ENCODE data around the gene FBXW8. TPM values are rescaled to one million over a fixed set of nuclear protein-coding genes. Genes with fewer than 3 reads are reported as not detected.

The FBXW8 gene
- total RNA-seq, 1 experiment from 2014 or later, result 12.1 TPM

DNA sequence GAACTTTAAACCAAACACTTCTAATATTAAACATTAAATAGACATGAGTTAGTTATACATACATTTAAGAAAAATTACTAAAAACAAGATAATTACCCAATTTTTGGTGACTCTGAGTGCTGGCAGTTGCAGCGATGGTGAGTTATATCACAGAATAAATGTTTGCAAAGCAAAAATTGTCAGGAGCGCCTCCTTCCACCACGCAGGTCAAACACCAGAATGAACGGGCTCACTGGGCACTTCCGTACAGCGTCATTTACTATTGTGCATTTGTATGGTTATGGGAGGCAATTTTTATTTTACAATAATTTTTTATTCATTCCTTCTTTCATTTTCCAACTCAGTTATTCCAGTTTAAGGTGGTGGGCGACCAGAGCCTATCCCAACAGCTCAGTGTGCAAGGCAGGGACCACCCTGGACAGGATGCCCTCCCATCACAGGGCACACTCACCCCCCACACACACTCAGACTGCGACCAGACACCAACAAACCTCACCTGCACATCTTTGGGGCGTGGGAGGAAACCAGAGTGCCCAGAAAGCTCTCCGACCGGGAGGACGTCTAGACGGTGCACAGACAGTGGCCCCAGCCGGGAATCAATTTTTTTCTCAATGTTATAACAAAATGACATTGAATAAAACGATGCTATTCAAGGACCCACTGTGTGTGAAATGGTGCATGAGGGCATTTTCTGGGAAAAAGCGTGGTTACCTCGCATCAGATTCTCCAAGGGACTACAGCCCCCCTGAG is 121.3 kb downstream of the FBXW8 start:
- Histone ChIP-seq H3K4me3 (ENCODE audit: low read length) (no peak overlapping the region), H2AFZ (ENCODE audit: low read length) (no peak overlapping the region), H3K9me3 (ENCODE audit: low read length) (no peaks in the 10 kb centered on the region), H3F3A (ENCODE audit: low read length, unreplicated experiment) (no peaks in the 10 kb centered on the region), H3K9me2 (replicated peaks; ENCODE audit: low read length) (no peaks in the 10 kb centered on the region), H3K9ac (ENCODE audit: low read length) (no peak overlapping the region), H3K36me3 (ENCODE audit: low read depth, low read length) (peaks cover 6% of the 10 kb centered on the region; the same call in 1 of the 2 replicates), H3K79me2 (ENCODE audit: low read length) (no peaks in the 10 kb centered on the region), H4K20me1 (ENCODE audit: low read length) (no peaks in the 10 kb centered on the region), H3K4me2 (ENCODE audit: low read length) (no peak overlapping the region), H3K4me1 (ENCODE audit: insufficient read depth, low read length) (no peaks in the 10 kb centered on the region), H3K27ac (ENCODE audit: low read length) (no peak overlapping the region), H3K27me3 (ENCODE audit: low read length) (no peaks in the 10 kb centered on the region)
- DNase-seq (no peak), ATAC-seq (no peak)
- BruUV-seq (replicated peaks), result no TSS peak
- intact Hi-C loops (cut with micrococcal nuclease), result no loop called here
- ChIA-PET POLR2A (ENCODE audit: unreplicated experiment) (interaction anchor here (0.6 kb wide), 1 partner anchor 193 kb away, joined by 3 read pairs; no protein-coding TSS in a partner anchor), CTCF (no interaction called here)
- TF ChIP-seq EZH2phosphoT487 (IDR thresholded peaks at IDR 0.05; ENCODE audit: borderline replicate concordance, low read length) (no peak), EZH2 (IDR thresholded peaks at IDR 0.05; ENCODE audit: low read length, unreplicated experiment) (no peak)
- TF ChIP-seq, protein P1, sequence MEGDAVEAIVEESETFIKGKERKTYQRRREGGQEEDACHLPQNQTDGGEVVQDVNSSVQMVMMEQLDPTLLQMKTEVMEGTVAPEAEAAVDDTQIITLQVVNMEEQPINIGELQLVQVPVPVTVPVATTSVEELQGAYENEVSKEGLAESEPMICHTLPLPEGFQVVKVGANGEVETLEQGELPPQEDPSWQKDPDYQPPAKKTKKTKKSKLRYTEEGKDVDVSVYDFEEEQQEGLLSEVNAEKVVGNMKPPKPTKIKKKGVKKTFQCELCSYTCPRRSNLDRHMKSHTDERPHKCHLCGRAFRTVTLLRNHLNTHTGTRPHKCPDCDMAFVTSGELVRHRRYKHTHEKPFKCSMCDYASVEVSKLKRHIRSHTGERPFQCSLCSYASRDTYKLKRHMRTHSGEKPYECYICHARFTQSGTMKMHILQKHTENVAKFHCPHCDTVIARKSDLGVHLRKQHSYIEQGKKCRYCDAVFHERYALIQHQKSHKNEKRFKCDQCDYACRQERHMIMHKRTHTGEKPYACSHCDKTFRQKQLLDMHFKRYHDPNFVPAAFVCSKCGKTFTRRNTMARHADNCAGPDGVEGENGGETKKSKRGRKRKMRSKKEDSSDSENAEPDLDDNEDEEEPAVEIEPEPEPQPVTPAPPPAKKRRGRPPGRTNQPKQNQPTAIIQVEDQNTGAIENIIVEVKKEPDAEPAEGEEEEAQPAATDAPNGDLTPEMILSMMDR (conservative IDR thresholded peaks at IDR 0.05; ENCODE audit: low read depth, low read length), result no peak

DNA sequence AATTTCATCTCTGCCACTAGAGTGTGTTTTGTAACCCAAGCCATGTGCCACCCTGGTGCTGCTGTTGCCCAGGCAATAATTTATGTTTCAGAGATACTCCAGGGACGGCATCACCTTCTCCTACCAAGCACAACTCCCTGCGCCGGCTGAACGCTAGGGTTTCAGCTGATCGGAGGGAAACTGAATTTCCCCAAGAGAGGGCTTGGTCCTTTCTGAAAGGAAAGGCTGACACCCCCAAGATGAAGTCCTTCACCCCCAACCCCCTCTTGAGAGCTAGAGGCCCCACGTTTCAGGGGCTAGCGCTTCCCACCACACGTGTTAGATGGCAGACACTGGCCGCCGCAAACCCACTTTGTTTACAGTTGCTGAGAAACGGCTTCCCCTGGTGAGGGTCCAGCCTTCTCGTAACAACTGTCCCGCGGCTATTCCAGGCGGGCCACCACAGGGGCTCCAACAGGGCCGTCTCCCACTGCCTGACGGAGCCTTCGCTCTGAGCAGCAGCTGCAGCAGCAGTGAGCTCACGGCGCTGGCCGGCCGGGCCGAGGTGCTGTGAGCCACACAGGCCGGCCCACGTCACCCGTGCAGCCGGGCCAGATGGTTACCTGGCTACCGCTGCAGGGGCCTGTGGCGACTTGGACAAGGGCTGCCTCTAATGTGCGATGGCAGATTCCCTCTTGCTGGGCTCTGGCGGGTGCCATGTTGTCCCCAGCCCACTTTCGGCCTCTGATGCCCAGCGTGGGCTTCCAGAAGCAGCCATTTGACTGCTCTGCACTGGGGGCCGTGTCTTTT is 122.0 kb downstream of the FBXW8 start:
- ChIA-PET POLR2A (ENCODE audit: unreplicated experiment) (no interaction called here), CTCF (no interaction called here)
- H3K4me3 ChIP-seq (ENCODE audit: low read length), result no peak overlapping the region
- H3K36me3 ChIP-seq (ENCODE audit: low read depth, low read length), result peaks cover 6% of the 10 kb centered on the region; the same call in 1 of the 2 replicates
- TF ChIP-seq, protein P1 (conservative IDR thresholded peaks at IDR 0.05; ENCODE audit: low read depth, low read length), result no peak
- no peak for TF ChIP-seq EZH2phosphoT487 (IDR thresholded peaks at IDR 0.05; ENCODE audit: borderline replicate concordance, low read length)
- H3K9me3 ChIP-seq (ENCODE audit: low read length), result no peaks in the 10 kb centered on the region
- DNase-seq (no peak), ATAC-seq (0 out of 2 replicates have a peak, but pooled peaks have one; percentile 8)
- H4K20me1 ChIP-seq (ENCODE audit: low read length), result no peaks in the 10 kb centered on the region
- H3K9ac ChIP-seq (ENCODE audit: low read length), result no peak overlapping the region
- intact Hi-C loops (cut with micrococcal nuclease), result no loop called here
- H2AFZ ChIP-seq (ENCODE audit: low read length), result no peak overlapping the region
- no peaks in the 10 kb centered on the region for H3K4me1 ChIP-seq (ENCODE audit: insufficient read depth, low read length)
- H3K4me2 ChIP-seq (ENCODE audit: low read length), result no peak overlapping the region
- H3K27me3 ChIP-seq (ENCODE audit: low read length), result no peaks in the 10 kb centered on the region
- no TSS peak for BruUV-seq (replicated peaks)
- no peak overlapping the region for H3K27ac ChIP-seq (ENCODE audit: low read length)
- H3F3A ChIP-seq (ENCODE audit: low read length, unreplicated experiment), result no peaks in the 10 kb centered on the region
- no peaks in the 10 kb centered on the region for H3K9me2 ChIP-seq (replicated peaks; ENCODE audit: low read length)
- H3K79me2 ChIP-seq (ENCODE audit: low read length), result no peaks in the 10 kb centered on the region
